Muscle of back (tissue), 11 donors: Measurements from ENCODE around the gene RSPRY1. TPM values are rescaled to one million over a fixed set of nuclear protein-coding genes. Genes with fewer than 3 reads are reported as not detected.

Source experiments
- DNase-seq, 3 donors: peaks; one replicate each; pipeline versions ENCODE4 v3.0.0 to v3.0.0-alpha.2; 2013
- polyA plus RNA-seq, 10 donors: library from polyadenylated mRNA; unstranded; fragments of 120-200 nt; gene quantifications; one replicate each; pipeline ENCODE4 v1.2.1, GENCODE V29; 2013; ENCODE audit not compliant: insufficient read length in 10 of 10

RSPRY1 gene
- polyA plus RNA-seq, 10 donors = 21.6 to 30.1 (median 25.2) TPM

DNA sequence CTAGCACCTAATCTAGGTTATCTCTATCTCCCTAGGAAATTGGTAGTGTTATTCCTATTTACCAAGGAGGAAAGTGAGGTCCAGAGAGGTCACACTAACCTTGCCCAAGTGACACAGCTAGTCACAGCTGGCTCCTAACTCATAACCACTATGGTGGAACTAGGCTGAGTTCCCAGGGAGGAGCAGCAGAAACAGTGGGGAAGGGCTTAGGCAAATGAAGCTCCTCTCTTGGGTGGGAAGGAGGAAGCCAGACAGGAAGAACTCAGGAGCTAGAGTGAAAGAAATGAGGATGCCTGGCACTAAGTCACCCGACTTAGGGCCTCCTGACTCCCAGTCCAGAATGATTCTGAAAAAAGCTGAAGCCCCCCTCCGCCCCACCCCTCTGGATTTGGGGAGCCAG lies 34.8 kb upstream of the RSPRY1 start:
- DNase-seq = no peak

DNA sequence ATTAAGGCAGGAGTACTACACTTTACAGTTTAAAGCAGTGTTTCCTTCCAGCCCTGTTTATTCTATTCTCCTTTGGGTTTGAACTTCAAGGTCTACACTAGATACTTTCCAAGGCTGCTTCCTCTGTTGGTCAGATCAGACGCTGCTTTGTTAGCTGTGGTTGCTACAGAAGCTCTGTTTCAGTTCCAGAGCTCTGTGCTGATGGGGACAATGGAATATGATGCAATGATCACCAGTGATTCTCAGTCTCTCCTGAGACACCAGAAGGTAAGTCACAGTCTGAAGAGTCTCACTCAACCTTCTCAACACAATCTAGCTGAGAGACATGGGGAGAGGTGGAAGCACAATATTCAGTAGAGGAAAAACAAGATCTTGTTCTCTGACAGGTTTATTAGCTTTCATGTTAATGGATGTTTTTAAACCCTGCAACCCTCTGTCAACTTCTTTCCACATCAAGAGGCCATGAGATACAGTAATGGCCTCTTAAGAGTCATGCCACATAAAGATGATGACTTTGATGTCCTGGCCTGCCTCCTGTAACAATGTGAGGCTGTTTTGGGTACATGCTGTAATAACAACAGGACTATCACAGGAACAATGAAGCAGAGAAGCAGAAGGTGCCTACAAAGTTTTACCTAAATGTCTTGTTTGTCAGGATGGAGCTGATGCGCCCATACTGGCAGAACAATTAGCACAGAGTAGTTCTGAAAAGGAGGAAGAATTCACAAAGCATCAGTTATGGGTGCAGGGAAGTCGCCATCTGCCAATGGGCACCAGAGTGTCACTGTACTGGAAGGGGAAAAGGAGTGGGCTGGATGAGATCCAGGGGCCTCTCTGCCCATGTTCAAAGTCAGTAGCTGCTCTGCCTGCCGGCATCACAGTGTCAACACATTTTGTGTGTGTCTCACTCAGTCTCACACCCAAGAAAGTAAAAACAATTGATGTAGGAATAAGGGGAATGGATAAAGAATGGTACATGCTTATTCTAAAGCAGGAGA lies 33.7 kb upstream of the RSPRY1 start:
- no peak for DNase-seq

DNA sequence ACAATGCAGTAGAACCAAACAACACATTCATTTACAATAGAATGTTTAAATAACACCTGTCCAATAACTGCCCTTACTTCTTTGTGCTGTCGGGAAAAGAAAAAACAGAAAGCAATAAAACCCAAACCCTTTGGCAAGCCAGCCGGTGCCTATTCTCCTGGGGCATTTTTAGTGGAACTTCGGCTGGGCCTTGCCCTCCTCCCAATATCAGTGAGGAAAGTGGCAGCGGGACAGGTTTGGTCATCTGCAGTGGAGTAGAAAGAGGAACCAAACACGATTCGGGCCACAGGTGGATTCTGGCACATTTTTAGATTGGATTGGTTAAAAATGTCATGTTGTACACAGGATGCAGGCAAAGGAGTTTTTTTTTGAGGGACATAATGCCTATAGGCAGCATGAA lies 32.3 kb upstream of the RSPRY1 start:
- no peak for DNase-seq

DNA sequence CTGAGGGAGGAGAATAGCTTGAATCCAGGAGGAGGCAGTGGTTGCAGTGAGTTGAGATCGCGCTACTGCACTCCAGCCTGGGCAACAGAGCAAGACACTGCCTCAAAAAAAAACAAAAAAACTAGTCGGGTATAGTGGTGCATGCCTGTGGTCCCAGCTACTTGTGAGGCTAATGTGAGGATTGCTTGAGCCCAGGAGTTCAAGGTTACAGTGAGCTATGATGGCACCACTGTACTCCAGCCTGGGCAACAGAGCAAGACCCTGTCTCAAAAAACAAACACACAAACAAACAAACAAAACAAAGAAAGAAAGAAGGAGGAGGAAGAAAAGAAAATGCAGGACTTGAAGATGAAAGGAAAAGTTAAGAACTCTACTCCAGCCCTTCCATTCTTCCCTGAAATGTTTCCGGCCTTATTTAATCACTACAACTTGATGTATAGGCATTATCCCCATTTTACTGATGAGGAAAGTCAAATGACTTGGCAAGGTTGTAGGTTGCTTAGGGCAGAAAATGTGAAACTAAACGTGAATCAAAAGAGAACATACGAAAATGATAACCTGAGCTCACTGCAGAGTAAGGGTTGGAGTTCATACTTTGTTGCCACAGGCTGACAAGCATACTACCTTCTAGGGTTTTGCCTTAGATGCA lies 30.3 kb upstream of the RSPRY1 start:
- no peak for DNase-seq

DNA sequence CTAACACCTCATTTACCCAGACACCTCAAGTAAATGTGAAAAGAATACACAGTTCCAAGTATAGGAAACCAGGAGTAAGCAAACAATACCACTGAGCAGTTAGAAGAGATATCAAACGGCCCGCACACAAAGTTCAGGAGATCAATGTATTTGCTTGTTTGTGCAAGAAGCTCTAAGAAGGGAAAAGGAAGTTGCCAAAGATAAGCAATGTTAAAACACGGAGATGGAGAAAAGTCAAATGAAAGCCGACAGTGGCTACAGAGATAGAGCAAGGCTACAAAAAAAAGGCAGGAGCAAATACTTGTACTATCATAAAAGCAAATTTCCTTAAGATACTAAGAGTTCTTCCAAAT lies 29.8 kb upstream of the RSPRY1 start:
- no peak for DNase-seq

DNA sequence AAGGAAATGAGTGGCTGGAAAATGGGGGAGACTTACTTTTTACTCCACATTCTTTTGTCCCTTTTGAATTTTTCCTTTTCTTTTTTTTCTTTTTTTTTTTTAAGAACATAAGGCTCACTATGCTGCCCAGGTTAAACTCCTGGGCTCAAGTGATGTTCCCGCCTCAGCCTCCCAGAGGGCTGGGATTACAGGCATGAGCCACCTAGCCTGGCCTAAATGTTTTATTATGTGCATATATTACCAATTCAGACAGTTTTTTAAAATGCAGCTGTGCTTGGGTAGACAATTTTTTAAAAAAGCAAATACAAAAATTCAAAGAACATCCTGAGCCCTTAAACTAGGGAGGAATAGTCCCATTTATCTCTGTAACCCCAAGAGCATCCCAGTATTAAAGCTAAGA lies 28.6 kb upstream of the RSPRY1 start:
- DNase-seq = no peak

DNA sequence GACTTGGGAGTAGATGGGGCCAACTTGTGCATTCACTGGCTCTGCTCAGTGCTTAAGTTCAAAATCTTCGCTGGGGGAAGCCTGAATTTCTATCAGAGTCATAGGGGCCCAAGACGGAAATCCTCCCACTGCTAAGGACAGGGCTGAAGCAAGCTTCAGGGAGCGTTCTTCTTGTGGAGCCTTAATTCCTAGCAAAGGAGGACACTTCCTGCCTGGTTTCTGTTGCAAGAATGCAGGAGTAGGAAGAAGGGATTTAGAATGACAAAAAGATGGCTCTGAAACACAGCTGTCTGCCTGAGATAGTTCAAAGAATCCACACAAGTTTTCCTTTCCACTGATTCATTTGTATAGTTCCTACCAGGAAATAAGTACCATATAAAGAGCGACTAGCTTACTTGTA lies 26.7 kb upstream of the RSPRY1 start:
- DNase-seq = no peak

DNA sequence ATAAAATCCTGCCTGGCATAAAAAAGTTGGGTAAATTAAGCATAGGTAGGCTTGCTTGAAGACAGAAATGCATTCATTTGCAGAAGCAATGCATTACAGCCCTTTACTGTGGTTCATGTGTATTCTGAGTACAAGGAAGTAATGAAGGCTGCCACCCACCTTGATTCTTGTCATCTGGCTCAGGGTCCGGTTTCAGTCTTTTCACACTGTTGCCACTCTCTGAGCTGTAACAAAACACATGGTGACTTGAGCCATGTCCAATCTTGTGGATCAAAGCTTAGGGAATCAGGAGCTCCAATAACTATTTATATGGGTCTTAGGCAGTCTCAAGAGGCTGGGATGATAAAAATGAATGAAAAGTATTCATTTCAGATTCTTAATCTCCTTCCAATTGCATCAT lies 22.3 kb upstream of the RSPRY1 start:
- no peak for DNase-seq

DNA sequence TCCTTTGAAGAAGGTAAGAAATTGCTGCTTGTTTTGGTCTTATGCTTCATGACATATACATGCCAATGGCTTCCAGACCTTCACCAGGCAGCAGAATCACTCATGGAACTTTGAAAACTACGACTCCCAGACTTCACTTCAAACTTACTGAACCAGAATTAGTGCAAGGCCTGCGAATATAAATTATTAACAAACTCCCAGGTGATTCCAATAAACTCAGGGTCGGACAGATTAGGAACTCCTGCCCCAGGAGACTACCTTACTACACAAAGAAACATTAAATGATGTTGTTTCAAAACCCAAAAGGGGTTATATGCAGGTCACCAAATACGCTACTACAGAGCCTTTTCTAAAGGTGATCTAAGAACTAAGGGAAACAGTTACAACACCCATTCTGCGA lies 20.6 kb upstream of the RSPRY1 start:
- no peak for DNase-seq

DNA sequence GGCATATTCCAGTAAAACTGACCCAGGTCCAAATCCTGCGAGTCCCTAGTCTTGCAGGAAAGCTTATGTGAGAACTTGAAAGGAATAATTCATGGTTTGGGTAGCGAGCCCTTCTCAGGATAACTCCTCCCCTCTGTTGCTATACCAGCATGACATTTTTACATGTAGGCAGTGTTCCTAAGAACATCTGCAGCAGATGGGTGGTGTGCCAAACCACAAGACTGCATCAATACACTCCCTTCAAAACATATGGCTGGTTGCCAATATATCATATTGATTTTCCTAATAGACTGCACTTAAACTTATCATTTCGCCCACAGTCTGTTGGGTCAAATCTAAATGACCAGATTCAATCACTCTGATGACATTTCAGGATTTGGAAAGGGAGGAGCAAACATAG lies 20.2 kb upstream of the RSPRY1 start:
- DNase-seq = no peak

DNA sequence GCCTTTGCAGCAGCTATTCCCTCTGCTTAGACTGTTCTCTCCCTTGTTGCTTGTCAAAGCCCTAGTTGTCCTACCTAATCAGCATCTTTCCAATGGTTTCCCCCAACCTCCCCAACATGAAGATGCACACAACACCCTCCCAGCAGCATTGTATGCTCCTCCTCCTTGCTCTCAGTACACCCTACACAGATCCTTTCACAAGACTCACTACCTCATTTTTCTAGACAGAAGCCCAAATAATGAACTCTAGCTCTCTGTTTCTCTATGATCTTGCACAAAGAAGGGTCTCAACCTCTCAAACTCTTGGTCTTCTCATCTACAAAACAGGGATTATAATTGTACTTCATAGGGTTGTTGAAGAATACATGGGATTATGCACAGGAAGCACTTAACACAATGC lies 19.7 kb upstream of the RSPRY1 start:
- DNase-seq = no peak

DNA sequence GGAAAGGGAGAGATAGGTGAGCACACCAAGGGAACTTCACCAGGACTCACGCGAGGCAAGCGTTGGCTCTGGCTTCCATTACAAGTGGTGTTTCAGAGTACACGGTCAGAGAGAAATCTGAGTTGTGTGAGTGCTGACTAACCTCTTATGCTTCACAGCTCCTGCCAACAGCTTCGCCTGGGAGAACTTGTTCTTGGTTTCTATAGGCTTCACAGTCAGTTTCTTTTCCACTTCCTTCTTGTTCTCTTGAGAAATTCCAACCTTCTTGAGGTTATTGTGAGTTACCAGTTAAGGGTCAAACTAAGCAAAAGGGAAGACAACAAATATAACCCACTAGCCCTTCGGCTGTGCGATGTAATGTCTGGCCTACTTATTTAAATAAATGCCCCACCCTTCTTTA lies 19.2 kb upstream of the RSPRY1 start:
- no peak for DNase-seq

DNA sequence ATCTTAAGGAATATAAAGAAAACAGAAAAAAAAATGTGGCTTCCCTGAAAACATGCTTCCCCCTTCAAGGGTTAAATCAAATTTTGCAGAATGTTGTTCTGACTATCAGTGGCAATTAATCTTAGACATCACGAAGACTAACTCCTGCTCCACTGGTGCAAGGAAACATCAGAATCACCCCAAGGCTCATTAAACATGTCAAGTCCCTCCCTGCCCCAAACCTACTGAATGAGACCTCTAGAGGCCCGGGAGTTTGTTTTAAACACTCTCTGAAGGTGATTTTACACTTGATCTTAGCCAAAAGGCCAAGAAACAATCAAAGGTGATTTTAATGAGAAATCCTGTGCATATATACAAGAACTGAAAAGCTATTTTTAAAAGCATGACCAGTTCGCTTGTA lies 18.6 kb upstream of the RSPRY1 start:
- DNase-seq = no peak

DNA sequence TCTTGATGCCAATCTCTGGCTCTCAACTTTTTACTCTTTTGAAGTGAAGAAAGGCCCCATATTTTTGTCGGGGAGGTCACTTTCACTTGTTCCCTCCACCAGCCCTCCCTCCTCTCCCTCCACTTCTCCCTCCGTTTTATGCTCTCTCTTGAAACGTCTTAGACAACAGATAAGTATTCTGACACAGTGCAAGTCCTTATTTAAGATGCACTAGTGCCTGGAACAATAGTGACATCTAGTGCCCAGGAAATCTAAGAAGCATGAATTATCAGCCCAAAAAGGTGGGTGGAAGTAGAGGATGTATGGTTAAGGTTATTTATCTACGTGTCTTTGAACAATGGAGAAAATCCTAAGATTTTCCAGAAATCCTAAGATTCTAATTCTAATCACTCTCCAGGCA lies 18.2 kb upstream of the RSPRY1 start:
- DNase-seq = peak; percentile 54 to 78 (median 58)

DNA sequence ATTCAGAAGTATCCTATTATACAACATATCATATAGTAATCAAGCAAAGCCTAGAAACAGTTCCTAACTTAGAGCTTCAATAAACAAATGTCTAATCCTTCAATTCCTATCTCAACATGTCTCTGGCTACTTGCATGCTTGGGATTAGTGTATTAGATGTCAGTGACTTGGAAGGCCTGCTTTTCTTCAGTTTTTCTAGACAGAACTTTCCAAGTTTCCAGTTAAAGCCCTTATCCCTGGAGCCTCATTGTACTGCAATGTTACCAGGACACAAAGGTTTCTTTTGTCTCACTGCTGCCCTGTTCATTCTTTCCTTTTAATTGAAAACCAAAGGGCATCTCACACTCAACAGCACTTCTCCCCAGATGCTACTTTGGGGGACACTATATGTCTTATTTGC lies 16.8 kb upstream of the RSPRY1 start:
- no peak for DNase-seq

DNA sequence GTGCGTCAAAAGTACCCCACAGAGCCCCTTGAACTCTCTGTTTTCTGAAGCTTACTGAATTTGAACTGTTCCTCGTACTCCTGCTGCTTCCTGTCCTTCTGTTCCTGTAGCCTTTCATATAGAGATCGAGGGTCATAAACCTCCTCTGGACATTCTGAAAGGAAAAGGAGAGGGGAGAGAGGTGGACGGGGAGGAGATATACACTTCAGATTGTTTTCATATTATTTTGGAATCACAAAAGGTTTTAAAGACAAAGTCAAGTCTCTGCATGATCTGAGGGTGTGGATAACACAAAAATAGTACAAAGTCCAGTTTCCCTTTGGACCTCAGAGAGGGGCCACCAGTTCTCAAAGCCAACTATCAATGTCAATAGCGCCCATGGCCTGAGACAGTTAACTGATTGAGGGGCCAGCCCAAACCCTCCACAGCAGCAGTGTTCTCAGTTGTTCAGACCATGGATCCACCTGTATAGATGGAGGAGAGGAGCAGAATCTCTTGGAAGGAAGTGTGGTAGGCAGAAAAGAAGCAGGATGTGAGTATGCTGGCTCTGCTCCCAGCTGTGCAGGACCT lies 13.3 kb upstream of the RSPRY1 start:
- no peak for DNase-seq

DNA sequence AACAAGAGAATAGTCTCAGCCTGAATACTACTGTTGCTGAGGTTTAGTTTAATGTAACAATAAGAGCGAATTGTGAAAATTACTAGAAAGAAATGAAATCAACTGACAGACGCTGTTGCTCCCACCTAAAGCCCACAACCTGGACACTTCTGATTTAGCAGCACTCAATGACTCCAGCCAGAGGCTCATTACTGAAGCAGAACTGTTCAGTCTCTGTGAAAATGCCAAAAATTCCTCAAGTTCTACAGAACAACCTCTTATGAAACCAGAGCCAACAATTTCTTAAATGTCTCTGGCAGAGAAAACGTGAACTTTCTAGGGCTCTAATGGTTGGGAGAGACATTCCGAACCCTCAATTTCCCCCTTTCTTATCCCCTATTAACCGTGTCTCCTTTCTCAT lies 10.2 kb upstream of the RSPRY1 start:
- peak in 1 of 3 donors; percentile 34 for DNase-seq

DNA sequence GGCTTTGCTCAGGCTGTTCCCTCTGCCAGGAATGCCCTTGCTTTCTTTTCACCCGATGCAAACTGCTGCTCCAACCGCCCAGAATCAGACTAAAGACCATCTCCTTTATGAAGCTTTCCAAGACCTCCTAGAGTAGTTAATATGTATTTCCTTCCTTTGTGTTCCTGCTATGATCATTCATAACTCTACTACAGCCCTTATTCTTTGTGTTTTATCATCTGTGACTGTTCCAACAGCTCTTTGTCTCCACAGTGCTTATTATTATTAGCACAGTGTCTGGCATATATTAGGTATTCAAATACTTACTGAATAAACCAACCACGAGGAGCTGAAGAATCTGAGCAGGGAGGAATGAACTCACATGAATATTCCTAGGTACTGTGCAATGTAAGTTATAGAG lies 7.9 kb upstream of the RSPRY1 start:
- no peak for DNase-seq

DNA sequence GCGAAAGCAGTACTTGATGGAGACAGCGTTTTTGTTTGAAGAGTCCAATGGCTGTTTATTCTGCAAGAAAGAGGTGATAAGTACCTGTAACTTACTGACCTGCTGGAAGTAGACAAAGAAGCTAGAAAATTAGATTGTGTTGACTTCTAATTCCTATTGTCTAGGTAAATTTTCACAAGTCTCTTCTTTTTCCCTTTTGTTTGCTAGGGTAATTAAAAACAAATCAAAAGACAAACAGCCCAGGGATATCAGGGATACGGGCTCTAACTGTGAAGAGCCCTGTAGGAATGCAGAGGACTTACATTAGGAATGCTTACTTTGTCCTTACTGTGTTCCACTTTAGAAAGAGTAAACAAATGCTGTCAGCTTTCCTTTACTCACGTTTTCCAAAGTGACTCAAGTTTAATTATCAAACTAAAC lies 7.3 kb upstream of the RSPRY1 start:
- DNase-seq = no peak

DNA sequence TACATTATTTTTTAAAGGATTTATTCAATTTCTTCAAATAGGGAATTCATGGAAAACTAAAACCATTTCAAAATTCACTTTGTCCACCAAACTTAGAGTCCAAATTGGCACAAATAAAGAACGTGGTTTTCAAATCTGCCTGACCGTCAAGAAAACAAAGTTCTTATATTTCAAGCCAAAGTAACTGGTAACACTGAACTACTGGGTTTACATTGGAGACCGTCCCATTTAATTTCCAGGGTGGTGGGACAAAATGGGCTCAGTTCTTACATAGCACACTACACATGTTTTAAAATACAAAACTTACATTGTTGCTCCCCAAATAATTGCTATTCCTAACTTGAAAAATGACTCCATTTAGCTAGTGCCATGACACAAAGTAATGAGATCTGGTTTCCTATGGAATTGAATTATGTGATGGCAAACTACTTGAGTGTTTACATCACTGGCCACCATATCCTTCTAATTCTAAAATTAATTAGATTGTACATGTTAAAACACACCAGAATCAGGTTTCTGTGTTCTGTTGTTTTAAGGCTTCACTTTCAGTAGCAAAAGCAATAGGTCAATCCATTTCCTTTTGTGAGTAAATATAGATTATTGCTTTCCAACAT lies 6.8 kb upstream of the RSPRY1 start:
- DNase-seq = no peak

DNA sequence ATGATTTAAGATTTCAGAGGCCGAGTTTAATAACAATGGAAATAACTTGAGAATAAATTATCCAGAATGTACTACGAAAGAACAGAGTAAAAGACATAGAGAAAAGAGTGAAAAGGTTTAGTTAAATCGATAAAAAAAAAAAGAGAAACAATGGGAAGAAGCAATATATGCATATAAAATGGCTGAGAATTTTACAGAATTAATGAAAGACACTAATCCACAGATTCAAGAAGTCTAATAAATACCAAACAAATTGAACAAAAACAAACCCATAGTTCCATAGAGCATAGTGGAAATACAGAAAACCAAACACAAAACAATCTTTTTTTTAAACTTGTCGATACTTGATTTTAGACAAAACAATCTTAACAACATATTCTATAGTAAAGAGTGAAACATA lies 2.0 kb upstream of the RSPRY1 start:
- DNase-seq = no peak

DNA sequence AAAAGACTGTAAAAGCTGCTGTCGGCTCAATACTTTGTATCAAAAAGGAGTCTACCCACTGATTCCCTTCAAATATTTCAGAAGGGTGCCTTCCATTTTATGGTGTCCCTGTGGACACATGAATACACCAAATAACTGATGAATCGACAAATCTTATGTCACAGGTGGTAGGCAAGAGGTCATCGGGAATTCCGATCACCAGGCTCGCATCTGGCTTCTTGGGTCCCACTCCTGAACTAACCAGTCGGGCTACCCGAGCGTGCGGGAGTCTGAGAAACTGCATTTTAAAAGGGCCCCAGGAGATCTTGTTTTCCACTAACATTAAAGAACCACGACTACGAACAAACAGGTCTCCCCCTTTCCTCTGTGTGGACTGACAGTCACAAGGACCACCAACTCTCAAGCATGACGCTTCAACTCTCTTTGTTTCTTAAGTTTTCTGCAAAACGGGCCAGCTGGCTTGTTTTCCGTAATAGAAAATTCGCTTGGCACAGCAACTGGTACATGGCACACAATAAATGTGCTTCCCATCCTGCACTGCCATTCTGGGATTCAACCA lies 1.2 kb upstream of the RSPRY1 start:
- DNase-seq = no peak
